Gastrocnemius medialis (tissue), 4 donors: Measurements from ENCODE around the gene NCSTN.

ENCODE experiments used
- POLR2A ChIP-seq, 2 donors: fragments of 450-650 bp; IDR thresholded peaks; one replicate each; pipeline ENCODE4 v1.6.1; 2017; ENCODE audit warnings: antibody characterized with exemption in 2 of 2, mild to moderate bottlenecking in 2 of 2, moderate library complexity in 2 of 2
- TF ChIP-seq, protein P1 (sequence below), 5 experiments: fragments of 450-650 bp in 3 of 5; fragments of 200-600 bp in 2 of 5; sonication (generic) in 2 of 5; IDR thresholded peaks in 4 of 5; conservative IDR thresholded peaks in 1 of 5; 1 replicate in 4 of 5; 2 replicates in 1 of 5; pipeline ENCODE4 v1.5.1; 2016 to 2019; ENCODE audit warnings: antibody characterized with exemption in 5 of 5, mild to moderate bottlenecking in 3 of 5, moderate library complexity in 3 of 5

DNA sequence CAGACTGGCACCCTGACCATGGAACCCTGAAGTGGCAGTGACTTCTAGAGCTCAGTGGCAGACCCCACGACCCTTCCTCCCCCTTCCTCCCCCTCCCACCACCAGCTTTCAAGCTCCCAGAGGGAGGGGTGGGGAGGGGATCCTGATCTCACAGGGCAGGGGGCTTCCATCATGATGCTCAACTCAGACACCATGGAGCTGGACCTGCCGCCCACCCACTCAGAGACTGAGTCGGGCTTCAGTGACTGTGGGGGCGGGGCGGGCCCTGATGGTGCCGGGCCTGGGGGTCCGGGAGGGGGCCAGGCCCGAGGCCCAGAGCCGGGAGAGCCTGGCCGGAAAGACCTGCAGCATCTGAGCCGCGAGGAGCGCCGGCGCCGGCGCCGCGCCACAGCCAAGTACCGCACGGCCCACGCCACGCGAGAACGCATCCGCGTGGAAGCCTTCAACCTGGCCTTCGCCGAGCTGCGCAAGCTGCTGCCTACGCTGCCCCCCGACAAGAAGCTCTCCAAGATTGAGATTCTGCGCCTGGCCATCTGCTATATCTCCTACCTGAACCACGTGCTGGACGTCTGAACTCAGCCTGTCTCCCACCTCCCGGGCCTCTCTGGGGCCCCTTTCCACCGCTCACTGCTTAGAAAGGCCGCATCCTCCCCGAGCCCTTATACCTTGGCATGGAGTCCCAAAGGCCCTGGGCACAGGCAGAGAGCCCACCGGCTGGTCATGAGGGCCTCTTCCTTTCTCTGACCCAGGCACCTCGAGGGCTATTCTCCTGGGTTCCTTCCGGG is 27.6 kb downstream of the NCSTN start:
- TF ChIP-seq, protein P1, sequence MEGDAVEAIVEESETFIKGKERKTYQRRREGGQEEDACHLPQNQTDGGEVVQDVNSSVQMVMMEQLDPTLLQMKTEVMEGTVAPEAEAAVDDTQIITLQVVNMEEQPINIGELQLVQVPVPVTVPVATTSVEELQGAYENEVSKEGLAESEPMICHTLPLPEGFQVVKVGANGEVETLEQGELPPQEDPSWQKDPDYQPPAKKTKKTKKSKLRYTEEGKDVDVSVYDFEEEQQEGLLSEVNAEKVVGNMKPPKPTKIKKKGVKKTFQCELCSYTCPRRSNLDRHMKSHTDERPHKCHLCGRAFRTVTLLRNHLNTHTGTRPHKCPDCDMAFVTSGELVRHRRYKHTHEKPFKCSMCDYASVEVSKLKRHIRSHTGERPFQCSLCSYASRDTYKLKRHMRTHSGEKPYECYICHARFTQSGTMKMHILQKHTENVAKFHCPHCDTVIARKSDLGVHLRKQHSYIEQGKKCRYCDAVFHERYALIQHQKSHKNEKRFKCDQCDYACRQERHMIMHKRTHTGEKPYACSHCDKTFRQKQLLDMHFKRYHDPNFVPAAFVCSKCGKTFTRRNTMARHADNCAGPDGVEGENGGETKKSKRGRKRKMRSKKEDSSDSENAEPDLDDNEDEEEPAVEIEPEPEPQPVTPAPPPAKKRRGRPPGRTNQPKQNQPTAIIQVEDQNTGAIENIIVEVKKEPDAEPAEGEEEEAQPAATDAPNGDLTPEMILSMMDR (IDR thresholded peaks at IDR 0.05 in 4 of 5, conservative IDR thresholded peaks at IDR 0.05 in 1 of 5) = no peak
- TF ChIP-seq POLR2A (IDR thresholded peaks at IDR 0.05) = no peak
